Embryonic facial prominence (tissue), 1 donor: ENCODE results near the gene ZNF576.
A peak's percentile ranks its signal among the peaks of the same experiment; 100 is the strongest.
"Not testable (repeated sequence)": the region's sequence is repeated elsewhere in the genome, so short reads cannot be mapped to it uniquely, and the experiment has no call there.

Experiments used
- DNase-seq: peaks from one replicate; pipeline ENCODE4 v3.0.0-alpha.2; 2016; ENCODE audit errors: extremely low spot score

The ZNF576 gene

GRCh38 chr19:43599635-43600295 lies 3.4 kb downstream of the ZNF576 start:
- DNase-seq: no peak

DNA sequence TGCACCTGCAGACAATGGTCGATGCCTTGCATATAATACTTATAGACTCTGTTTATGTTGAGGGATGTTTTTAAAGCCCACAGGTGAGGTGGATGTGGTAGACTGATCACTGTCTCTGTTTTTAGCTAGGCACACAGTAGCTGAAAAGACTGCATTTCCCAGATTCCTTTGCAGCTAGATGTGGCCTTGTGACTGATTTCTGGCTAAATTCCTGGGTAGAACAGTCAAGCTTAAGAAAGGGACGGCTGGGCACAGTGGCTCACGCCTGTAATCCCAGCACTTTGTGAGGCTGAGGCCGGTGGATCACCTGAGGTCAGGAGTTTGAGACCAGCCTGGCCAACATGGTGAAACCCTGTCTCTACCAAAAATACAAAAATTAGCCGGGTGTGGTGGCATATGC lies 3.9 kb downstream of the ZNF576 start:
- DNase-seq: not testable (repeated sequence)

GRCh38 chr19:43605875-43606568 lies 9.6 kb downstream of the ZNF576 start:
- no peak for DNase-seq

DNA sequence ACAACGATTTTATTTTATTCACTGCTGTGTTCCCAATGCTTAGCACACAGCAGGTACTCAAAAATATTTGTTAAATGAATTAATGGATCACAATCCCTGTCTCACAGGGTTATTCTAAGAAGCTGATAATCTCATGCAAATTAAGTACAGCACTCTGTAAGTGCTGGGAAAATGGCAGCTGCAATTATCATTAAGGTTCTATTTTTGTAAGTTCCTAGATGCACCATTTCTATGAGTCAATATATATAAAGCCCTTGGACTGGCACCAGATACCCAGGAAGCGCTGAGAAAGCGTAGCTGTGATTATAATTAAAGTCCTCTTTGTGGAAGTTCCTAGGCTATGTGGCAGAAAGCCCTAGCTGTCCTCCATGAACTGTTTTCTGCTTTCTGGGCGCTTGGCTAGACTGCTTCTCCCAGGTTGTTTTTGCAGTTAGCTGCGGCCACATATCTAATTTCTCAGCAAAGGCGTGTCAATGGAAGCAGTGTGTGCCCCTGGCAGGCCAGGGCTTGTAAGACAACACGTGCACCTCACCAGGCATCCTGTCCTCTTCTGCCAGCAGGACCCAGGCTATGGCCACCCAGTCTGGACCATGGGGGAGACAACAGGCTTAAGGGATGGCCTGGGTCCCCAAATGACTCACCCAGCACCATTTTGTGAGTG lies 10.3 kb downstream of the ZNF576 start:
- DNase-seq: no peak

- no peak for DNase-seq
Measured at GRCh38 chr19:43607238-43608205, 11.1 kb downstream of the ZNF576 start.

- DNase-seq: no peak
Measured at GRCh38 chr19:43609872-43610271, 13.5 kb downstream of the ZNF576 start.

DNA sequence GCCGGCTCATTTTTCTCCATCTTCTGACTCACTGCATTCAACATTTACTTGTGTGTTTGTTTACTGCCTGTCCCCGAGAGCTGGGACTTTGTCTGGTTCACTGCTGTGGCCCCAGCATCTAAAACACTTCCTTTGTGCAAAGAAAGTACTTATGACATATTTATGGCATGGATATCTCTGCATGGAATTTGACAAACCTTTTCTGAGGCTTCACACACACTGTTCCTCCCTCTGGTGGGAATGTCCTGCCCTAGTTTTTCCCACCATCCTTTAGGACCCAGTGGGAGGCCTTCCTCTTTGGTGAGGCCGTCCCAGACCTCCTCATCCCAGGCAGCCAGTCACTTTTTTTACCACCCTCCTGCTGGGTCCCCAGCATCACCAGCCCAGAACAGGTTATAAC lies 14.1 kb downstream of the ZNF576 start:
- DNase-seq: no peak

DNA sequence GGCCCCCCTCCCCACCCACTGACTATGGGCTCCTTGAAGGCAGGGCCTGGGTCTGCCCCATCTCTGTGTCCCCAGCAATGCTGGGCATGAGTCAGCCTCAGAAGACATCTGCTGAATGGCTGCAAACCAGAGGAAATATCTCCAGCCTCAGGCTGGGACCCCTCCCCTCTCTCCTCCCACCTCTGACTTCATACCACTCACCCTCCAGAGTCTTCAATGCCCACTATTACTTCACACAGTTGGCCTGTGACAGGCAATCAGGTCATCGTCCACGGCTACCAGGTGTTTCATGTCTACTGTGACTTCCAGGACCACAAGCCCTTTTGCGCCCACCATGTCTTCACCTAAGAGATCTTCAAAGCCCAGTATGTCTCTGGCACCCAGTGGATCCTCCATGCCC lies 15.4 kb downstream of the ZNF576 start, which contains the start of gene SRRM5:
Gene SRRM5 (plus strand): TSS at position 301 of the 400 bp plus-strand sequence. CDS start 34 bp downstream, at position 335.
- no peak for DNase-seq

DNA sequence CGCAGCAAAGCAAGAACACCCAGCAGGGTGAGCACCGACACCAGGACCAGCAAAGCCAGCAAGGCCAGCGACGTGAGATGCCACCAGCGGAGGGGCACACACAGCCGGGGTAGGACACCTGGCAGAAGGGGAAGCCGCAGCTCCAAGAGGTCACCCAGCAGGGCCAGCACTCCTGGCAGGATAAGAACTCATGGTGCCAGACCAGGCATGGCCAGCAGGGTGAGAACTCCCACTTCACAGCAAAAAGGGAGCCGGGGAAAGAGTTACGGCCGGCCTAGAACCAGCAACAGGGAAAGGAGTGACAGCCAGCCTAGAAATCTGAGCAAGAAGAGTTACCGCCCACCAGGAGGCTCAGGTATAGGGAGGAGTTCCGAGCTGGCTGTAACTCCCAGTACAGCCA lies 16.0 kb downstream of the ZNF576 start:
- no peak for DNase-seq

- DNase-seq: no peak
Measured at GRCh38 chr19:43616306-43616705, 19.9 kb downstream of the ZNF576 start.

- no peak for DNase-seq
Measured at GRCh38 chr19:43616954-43617353, 20.6 kb downstream of the ZNF576 start.

GRCh38 chr19:43618921-43619261 lies 22.5 kb downstream of the ZNF576 start:
- DNase-seq: no peak

- DNase-seq: peak; percentile 86
Measured at GRCh38 chr19:43619262-43620060, 23.1 kb downstream of the ZNF576 start, which contains the start of gene ZNF428. TSS of gene ZNF428 (minus strand) at chr19:43619629. CDS start at chr19:43614304, 5,325 bp downstream.

DNA sequence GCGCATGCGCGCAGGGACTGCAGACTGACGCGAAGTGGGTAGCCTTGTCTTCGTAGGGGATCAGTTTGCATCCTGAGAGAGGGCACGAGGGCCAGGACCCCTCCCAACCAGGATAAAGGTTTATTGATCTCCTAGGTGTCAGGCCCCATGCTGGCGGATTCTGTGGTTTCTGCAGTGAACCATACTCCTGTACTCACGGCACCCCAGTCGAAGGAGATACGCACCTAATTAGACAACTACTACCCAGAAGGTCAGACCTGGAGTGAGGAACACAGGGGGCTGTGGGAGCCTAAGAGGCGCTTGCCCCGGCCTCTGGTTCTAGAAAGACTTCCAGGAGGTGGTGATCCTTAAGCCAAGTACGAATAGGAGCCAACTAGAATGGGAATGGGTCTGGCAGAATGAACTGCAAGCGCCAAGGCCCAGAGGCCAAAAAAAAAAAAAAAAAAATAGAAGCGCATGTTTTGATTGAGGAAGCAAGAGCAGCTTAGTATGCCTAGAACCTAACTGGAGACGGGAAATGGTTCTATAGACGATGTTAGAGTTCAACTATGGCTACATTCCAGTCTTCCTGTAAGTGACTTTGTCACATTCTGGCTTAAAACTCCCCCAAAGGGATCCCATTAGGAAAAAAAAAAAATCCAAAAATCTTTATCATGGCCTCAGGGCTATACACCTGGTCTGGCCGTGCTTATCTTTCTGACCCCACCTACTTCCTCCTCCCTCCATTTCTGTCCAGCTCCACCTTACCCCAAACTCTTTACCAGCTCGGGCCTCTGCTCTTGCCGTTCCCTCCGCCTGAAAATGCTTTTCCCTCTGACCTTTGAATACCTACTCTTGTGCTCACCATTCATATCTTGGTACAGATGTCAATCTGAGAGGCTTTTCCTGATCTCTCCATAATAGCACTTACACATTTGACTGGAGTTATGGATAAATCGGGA lies 23.9 kb downstream of the ZNF576 start:
- no peak for DNase-seq

DNA sequence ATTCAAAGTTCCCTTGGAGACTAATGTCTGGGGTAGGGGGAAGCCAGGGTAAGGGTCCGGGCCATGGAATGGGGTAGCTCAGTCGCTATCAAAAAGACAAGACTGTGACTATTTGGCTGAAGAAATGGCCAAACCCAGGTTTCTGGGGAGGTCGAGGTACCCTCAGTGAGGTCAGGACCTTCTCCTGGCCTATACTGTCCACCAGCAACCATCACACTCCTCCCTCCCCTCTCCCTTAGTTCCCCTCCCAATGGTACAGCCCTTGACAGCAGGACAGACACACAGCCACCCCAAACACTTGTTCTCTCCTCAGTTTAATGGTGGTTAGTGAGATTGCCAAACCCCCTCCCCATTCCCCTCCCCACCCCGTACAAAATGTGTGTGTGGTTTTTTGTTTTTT lies 25.7 kb downstream of the ZNF576 start:
- DNase-seq: no peak

DNA sequence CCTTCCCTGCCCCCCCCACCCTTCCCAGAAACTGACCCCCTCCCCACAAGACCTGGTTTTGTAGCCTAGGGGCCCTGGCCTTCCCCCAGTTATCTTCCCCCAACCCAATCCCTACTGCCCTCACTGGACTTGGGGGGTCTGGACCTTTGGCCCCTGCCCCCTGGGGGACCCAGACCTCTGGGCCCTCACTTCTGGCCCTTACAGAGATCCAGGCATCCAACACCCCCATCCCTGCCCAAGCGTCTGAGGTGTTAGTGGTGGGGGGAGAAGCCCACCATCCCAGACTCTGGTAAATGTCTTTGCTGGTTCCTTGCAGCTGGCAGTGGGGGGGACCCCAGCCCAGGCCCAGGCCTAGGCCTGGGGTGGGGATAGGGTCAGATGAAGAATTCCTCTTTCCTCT lies 26.6 kb downstream of the ZNF576 start:
- no peak for DNase-seq

GRCh38 chr19:43623889-43624670 lies 27.7 kb downstream of the ZNF576 start:
- DNase-seq: no peak

DNA sequence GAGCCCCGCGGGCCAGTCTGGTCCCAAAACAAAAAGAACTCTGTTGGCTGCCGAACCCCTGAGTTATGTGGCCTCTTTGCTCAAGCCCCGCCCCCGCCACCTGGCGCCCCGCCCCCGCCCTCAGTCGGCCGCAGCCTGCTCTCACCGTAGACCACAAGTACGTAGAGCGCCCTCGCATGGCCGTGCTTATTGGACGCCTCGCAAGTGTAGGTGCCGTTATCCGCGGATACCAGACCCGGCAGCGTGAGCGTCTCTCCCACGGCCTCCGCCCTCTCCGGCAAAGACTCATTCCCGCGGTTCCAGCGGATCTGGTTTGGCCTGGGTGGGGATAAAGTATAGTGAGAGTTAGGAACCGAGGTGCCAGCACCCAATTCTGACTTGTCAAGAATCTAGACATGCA lies 28.5 kb downstream of the ZNF576 start:
- DNase-seq: no peak
